Fibroblast of villous mesenchyme (primary cell): ENCODE measurements around the gene B3GNT5. TPM values are rescaled to one million over a fixed set of nuclear protein-coding genes. Genes with fewer than 3 reads are reported as not detected.

Experiments used
- DNase-seq: peaks from one replicate; pipeline ENCODE4 v3.0.0-alpha.2; 2010; ENCODE audit warnings: low read depth
- H3K4me3 ChIP-seq: 2 replicates; pipeline ENCODE4 v1.5.1; 2011; ENCODE audit warnings: low read depth, mild to moderate bottlenecking, low read length
- total RNA-seq: library from RNA; depleted of rRNA; stranded (reverse); fragments of >200 nt; gene quantifications from 2 replicates; pipeline ENCODE4 v1.2.3, GENCODE V29; 2012
- TF ChIP-seq, protein P1 (sequence below): IDR thresholded peaks from 2 replicates; pipeline ENCODE4 v1.5.1; 2012; ENCODE audit warnings: low read depth, mild to moderate bottlenecking, low read length; ENCODE audit not compliant: insufficient read depth

The B3GNT5 gene
- total RNA-seq, 1 donor, result 6.0 TPM

GRCh38 chr3:183295211-183295610, 42.2 kb downstream of the B3GNT5 start:
- TF ChIP-seq, protein P1, sequence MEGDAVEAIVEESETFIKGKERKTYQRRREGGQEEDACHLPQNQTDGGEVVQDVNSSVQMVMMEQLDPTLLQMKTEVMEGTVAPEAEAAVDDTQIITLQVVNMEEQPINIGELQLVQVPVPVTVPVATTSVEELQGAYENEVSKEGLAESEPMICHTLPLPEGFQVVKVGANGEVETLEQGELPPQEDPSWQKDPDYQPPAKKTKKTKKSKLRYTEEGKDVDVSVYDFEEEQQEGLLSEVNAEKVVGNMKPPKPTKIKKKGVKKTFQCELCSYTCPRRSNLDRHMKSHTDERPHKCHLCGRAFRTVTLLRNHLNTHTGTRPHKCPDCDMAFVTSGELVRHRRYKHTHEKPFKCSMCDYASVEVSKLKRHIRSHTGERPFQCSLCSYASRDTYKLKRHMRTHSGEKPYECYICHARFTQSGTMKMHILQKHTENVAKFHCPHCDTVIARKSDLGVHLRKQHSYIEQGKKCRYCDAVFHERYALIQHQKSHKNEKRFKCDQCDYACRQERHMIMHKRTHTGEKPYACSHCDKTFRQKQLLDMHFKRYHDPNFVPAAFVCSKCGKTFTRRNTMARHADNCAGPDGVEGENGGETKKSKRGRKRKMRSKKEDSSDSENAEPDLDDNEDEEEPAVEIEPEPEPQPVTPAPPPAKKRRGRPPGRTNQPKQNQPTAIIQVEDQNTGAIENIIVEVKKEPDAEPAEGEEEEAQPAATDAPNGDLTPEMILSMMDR, result no peak
- H3K4me3 ChIP-seq, result no peak overlapping the region
- peak; percentile 99 for DNase-seq

DNA sequence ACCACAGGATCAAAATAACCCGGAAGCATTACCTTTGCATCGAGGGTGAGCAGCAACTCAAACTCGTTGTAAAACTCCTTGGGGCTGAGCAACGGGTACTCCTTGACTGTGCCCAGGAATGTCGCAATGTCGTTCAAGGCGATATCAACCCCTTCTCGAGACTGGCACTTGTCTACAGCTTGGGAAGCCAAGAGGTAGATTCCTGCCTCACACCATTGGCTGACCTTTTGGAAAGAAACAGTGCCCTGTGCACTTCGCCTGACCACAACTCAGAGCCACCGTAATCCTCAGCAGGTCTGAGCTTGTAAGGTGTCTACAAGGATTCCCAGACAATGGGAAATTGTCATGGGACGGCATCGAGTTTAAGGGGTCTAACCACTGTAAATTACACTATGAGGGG, 43.9 kb downstream of the B3GNT5 start:
- TF ChIP-seq, protein P1, result no peak
- no peak overlapping the region for H3K4me3 ChIP-seq
- DNase-seq, result no peak

GRCh38 chr3:183298701-183299153, 45.7 kb downstream of the B3GNT5 start:
- H3K4me3 ChIP-seq, result no peak overlapping the region
- DNase-seq, result peak; percentile 98
- TF ChIP-seq, protein P1, result no peak

GRCh38 chr3:183299976-183300375, 46.9 kb downstream of the B3GNT5 start:
- H3K4me3 ChIP-seq, result no peak overlapping the region
- DNase-seq, result no peak
- TF ChIP-seq, protein P1, result no peak

GRCh38 chr3:183300996-183301562, 48.0 kb downstream of the B3GNT5 start:
- DNase-seq, result peak; percentile 72
- H3K4me3 ChIP-seq, result no peak overlapping the region

DNA sequence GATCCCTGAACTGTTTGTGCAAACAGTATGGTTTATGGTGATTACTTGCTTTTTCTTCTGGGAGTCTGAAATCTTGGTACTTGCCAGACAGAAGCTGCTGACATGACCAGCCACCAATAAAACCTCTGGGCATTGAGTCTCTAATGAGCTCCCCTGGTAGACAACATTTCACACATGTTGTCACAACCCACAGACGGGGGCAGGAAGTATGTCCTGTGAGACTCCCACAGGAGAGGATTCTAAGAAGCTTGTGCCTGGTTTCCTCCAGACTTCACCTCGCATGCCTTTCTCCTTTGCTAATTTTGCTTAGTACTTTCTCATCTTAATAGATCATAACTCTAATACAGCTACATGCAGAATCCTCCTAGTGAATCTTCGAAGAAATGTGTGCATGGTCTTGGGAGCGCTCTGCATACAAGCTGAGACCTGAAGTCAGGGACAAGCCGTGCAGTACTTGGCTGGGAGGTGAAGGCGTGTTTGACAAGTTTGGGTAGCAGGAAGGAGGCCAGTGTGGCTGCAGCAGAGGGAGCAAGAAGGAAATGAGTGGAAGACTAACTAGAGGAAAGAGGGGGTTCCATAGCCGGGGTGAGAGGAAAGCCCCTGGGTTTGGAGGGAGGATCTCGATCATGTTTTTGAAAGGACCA, 49.0 kb downstream of the B3GNT5 start:
- no peak overlapping the region for H3K4me3 ChIP-seq
- TF ChIP-seq, protein P1, result no peak
- peak; percentile 55 for DNase-seq

More at GRCh38 chr3:183300996-183301562, 48.0 kb downstream of the B3GNT5 start:
- TF ChIP-seq, protein P1, result no peak

GRCh38 chr3:183303690-183304089, 50.6 kb downstream of the B3GNT5 start:
- no peak for DNase-seq
- TF ChIP-seq, protein P1, result no peak
- no peak overlapping the region for H3K4me3 ChIP-seq
